Mesendoderm (in vitro differentiated cells): ENCODE results near the gene ATP5F1E.
"Not testable (repeated sequence)": the region's sequence is repeated elsewhere in the genome, so short reads cannot be mapped to it uniquely, and the experiment has no call there.

Experiments used
- DNase-seq: peaks from one replicate; pipeline ENCODE4 v3.0.0; 2013
- H2AK5ac ChIP-seq: 2 replicates; pipeline ENCODE4 v1.6.1; 2013; ENCODE audit warnings: low read length, inconsistent platforms
- H2BK120ac ChIP-seq: 2 replicates; pipeline ENCODE4 v1.6.1; 2013; ENCODE audit warnings: low read depth, mild to moderate bottlenecking, low read length, moderate library complexity, mixed read lengths
- H2BK15ac ChIP-seq: replicated peaks from 2 replicates; pipeline ENCODE4 v1.6.1; 2013; ENCODE audit warnings: low read depth, mild to moderate bottlenecking, moderate library complexity
- H2BK5ac ChIP-seq: 2 replicates; pipeline ENCODE4 v1.6.1; 2013; ENCODE audit warnings: low read length, inconsistent platforms
- H3K18ac ChIP-seq: 2 replicates; pipeline ENCODE4 v1.6.1; 2013; ENCODE audit warnings: mild to moderate bottlenecking, low read length, mixed read lengths
- H3K23ac ChIP-seq: one replicate; pipeline ENCODE4 v1.6.1; 2013; ENCODE audit warnings: low read length
- H3K27ac ChIP-seq: 2 replicates; pipeline ENCODE4 v1.5.1; 2013; ENCODE audit warnings: low read depth, mild to moderate bottlenecking, inconsistent platforms, low read length, moderate library complexity
- H3K27me3 ChIP-seq: 2 replicates; pipeline ENCODE4 v1.6.1; 2013; ENCODE audit warnings: low read length, control low read depth, mild to moderate bottlenecking, inconsistent platforms; ENCODE audit not compliant: insufficient read depth, poor library complexity
- H3K36me3 ChIP-seq: 2 replicates; pipeline ENCODE4 v1.6.1; 2013; ENCODE audit warnings: low read length, inconsistent platforms; ENCODE audit not compliant: control insufficient read depth, insufficient read depth
- H3K4ac ChIP-seq: one replicate; pipeline ENCODE4 v1.6.1; 2013; ENCODE audit warnings: low read depth, mild to moderate bottlenecking, low read length, moderate library complexity
- H3K4me1 ChIP-seq: 2 replicates; pipeline ENCODE4 v1.6.1; 2013; ENCODE audit warnings: low read depth, low read length, inconsistent platforms; ENCODE audit not compliant: control insufficient read depth
- H3K4me2 ChIP-seq: 2 replicates; pipeline ENCODE4 v1.6.1; 2013; ENCODE audit warnings: low read length
- H3K4me3 ChIP-seq: 2 replicates; pipeline ENCODE4 v1.5.1; 2013; ENCODE audit warnings: mild to moderate bottlenecking, low read length
- H3K56ac ChIP-seq: one replicate; pipeline ENCODE4 v1.6.1; 2013; ENCODE audit warnings: low read length
- H3K79me1 ChIP-seq: 2 replicates; pipeline ENCODE4 v1.6.1; 2013; ENCODE audit warnings: low read length, inconsistent platforms
- H3K79me2 ChIP-seq: 2 replicates; pipeline ENCODE4 v1.6.1; 2013; ENCODE audit warnings: mild to moderate bottlenecking, low read length; ENCODE audit not compliant: control insufficient read depth, insufficient read depth
- H3K9ac ChIP-seq: 2 replicates; pipeline ENCODE4 v1.6.1; 2013; ENCODE audit warnings: low read length, inconsistent platforms
- H4K5ac ChIP-seq: one replicate; pipeline ENCODE4 v1.6.1; 2013; ENCODE audit warnings: low read length
- H4K8ac ChIP-seq: one replicate; pipeline ENCODE4 v1.6.1; 2013; ENCODE audit warnings: low read depth, mild to moderate bottlenecking, control low read depth, low read length, moderate library complexity
- WGBS: extraction: QIAGEN DNeasy Blood & Tissue Kit; methylation state at CpG from one replicate; pipeline ENCODE4 v1.1.7; 2013; ENCODE audit warnings: low lambda C conversion rate, missing lambda C conversion rate; ENCODE audit not compliant: insufficient coverage; ENCODE audit errors: extremely low coverage; 5-methylcytosine and 5-hydroxymethylcytosine counted together

The ATP5F1E gene

DNA sequence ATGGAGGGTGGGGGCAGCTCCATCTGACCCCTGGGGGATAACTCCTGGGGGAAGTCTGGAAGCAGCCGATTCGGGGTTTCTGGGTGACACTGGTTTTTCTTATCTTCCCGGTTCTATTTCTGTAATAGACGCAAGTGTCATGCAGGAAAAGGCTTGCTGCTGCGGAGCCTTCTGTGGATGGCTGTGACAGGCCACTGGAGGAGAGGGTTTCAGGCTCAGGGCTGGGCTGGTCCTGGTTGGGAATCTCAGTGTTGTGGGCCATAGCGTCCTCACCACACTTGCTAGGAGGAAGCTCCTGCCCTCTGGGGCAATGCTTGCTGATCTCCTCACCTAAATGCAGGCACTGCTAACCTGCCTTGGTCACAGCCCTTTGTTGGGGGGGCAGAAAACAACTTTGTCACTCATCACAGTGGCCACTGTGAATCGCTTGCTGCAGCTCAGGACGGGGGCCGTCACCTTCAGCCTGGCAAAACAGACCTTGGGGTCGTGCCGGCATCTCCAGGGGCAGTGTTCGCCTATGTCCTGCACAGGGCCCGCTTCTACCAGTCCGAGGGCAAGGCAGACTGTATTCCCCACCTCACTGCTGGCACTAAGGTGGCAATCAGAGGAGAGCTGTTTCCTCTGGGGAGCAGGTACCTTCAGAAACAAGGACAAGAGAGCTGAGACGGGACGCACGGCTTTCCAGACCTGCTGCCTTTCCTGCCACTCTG lies 17.3 kb downstream of the ATP5F1E start:
- Histone ChIP-seq H2AK5ac (no peak overlapping the region), H4K5ac (no peak overlapping the region), H2BK120ac (no peak overlapping the region), H2BK15ac (no peak overlapping the region), H4K8ac (no peak overlapping the region), H3K56ac (no peak overlapping the region), H3K23ac (no peak overlapping the region), H3K79me1 (no peaks in the 10 kb centered on the region), H2BK5ac (no peak overlapping the region), H3K79me2 (no peaks in the 10 kb centered on the region), H3K4ac (no peak overlapping the region), H3K18ac (no peak overlapping the region), H3K4me2 (no peak overlapping the region), H3K4me1 (peaks cover 3% of the 10 kb centered on the region), H3K9ac (no peak overlapping the region), H3K4me3 (no peak overlapping the region), H3K36me3 (no peaks in the 10 kb centered on the region), H3K27me3 (no peaks in the 10 kb centered on the region), H3K27ac (no peak overlapping the region)
- WGBS = no CpG with 5 or more reads among the region's 17 CpGs
- DNase-seq = no peak

DNA sequence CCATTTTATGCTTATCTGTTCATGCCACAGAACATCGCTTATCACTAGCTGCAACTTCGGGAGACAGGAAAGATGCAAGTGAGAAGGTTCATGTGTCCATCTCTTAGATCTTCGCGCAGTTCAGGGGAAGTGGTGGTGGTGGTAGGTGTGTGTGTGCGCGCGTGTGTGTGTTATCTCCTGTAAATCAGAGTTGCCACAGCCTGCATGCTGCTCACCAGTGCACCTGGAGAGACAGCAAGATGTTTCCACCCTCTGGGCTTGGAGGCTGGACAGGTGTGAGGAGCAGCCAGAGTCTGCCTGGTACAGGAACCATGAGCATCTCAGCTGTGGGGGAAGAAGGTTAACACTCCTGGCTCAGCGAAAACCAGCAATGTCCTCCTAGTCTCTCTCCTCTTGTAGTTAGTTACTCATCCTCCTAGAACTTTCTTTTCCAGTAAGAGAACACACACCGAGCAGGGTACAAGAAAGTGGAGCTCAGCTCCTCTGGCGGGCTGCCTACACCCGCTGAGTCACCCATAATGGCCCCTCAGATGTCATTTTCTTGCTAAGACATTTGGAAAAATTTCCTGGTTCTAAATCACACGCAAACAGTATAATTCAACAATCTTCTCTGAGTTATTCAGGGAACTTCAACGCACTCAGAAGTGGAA lies 18.1 kb downstream of the ATP5F1E start:
- no peak overlapping the region for H3K9ac ChIP-seq
- H3K27ac ChIP-seq = no peak overlapping the region
- H2BK15ac ChIP-seq = no peak overlapping the region
- H3K79me1 ChIP-seq = no peaks in the 10 kb centered on the region
- H3K79me2 ChIP-seq = no peaks in the 10 kb centered on the region
- no peak overlapping the region for H3K56ac ChIP-seq
- no peak for DNase-seq
- H3K4me1 ChIP-seq = peaks cover 3% of the 10 kb centered on the region
- no peaks in the 10 kb centered on the region for H3K36me3 ChIP-seq
- H4K8ac ChIP-seq = no peak overlapping the region
- no peak overlapping the region for H3K4me3 ChIP-seq
- H3K27me3 ChIP-seq = no peaks in the 10 kb centered on the region
- no peak overlapping the region for H2BK5ac ChIP-seq
- H3K4me2 ChIP-seq = no peak overlapping the region
- H3K23ac ChIP-seq = no peak overlapping the region
- no peak overlapping the region for H4K5ac ChIP-seq
- WGBS = no CpG with 5 or more reads among the region's 13 CpGs
- H2BK120ac ChIP-seq = no peak overlapping the region
- no peak overlapping the region for H3K4ac ChIP-seq
- H3K18ac ChIP-seq = no peak overlapping the region
- no peak overlapping the region for H2AK5ac ChIP-seq

DNA sequence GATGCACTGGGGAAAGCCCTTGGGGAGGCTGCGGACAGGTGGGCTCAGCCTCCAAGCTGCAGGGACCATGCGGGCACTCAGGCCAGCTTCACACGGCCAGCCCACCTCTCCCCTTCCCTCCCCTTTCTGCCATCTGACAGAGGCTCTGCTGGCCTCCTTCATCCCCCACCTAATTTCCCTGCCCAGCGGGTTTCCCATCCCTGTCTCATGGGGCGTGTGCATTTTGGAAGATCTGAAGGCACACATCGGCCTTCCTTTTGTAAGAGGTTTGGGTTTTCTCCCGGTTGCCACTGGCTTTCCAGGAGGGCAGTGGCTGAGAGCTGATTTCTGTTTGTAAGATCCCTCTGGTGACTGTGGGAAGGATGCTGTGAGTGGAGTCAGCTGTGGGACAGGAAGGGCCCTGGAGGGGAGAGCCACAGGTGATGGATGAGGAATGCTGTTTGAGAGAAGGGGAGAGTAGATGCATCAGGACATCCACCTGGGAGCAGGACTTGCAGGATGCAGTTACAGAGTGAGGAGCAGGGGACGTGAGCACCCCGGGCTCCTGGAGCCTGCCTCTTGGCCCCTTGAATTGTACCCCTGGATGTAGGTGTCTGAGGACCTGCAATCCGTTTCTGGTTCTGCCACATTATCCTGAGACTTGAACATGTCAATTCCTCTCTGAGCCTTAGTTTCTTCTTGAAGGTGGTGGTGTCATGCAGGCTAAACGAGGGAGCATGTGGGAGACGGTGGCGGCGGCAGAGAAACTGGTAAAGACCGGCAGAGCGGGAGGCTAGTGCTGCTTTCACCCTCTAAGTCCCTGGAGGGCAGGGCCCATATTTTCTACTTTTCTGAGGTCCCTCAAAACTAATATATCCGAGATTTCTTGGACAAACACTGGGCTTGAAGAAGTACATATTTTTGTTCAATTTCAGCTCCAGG lies 18.8 kb downstream of the ATP5F1E start:
- H3K4me3 ChIP-seq = no peak overlapping the region
- no peaks in the 10 kb centered on the region for H3K36me3 ChIP-seq
- H3K79me2 ChIP-seq = no peaks in the 10 kb centered on the region
- peaks cover 3% of the 10 kb centered on the region for H3K4me1 ChIP-seq
- H2BK120ac ChIP-seq = no peak overlapping the region
- no CpG with 5 or more reads among the region's 17 CpGs for WGBS
- H3K56ac ChIP-seq = no peak overlapping the region
- no peak overlapping the region for H4K5ac ChIP-seq
- no peaks in the 10 kb centered on the region for H3K27me3 ChIP-seq
- no peak overlapping the region for H3K4ac ChIP-seq
- no peak overlapping the region for H3K27ac ChIP-seq
- H4K8ac ChIP-seq = no peak overlapping the region
- no peak overlapping the region for H3K18ac ChIP-seq
- H3K4me2 ChIP-seq = no peak overlapping the region
- no peak overlapping the region for H3K9ac ChIP-seq
- no peaks in the 10 kb centered on the region for H3K79me1 ChIP-seq
- H3K23ac ChIP-seq = no peak overlapping the region
- H2BK5ac ChIP-seq = no peak overlapping the region
- no peak overlapping the region for H2BK15ac ChIP-seq
- no peak overlapping the region for H2AK5ac ChIP-seq
- no peak for DNase-seq

DNA sequence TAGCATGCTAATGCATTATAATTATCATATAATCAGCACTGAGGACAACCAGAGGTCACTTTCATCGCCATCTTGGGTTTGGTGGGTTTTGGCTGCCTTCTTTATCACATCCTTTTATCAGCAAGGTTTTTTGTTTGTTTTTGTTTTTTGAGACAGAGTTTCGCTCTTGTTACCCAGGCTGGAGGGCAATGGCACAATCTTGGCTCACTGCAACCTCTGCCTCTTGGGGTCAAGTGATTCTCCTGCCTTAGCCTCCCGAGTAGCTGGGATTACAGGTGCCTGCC lies 20.3 kb downstream of the ATP5F1E start:
- not testable (repeated sequence) for H3K27ac ChIP-seq

DNA sequence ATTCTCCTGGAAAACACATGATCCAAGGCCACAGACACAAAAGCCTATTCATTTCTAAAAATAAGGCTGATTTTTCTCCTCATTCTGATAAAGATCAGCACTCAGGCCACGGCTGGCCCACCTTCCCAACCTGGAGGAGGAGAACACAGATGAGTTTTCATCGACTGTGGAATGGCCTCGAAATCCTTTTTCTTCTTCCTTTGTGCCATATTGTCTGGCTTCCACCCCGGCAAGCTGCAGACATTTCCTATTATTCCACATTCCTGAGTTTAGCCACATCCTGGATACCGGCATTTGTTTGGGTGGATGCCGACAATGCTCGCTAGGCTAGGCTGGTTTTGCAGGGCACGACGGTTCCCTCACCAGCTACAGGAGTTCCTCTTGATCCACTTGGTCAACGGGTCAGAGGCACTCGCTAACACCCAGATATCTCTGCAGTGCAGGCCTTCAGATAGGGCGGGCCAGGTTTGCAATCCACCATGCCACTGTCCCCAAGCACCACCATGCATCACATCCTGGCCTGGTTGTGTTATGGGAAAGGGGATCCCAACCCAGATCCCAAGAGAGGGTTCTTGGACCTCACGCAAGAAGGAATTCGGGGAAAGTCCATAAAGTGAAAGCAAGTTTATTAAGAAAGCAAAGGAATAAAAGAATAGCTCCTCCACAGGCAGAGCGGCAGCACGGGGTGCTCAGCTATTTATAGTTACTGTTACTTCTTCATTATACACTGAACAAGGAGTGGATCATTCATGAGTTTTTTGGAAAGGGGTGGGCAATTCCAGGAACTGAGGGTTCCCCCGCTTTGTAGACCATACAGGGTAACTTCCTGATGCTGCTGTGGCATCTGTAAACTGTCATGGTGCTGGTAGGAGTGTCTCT lies 20.9 kb downstream of the ATP5F1E start:
- Histone ChIP-seq H3K4ac (no peak overlapping the region), H3K23ac (no peak overlapping the region), H3K18ac (no peak overlapping the region), H3K27me3 (no peaks in the 10 kb centered on the region), H4K8ac (no peak overlapping the region), H3K79me1 (peaks cover 2% of the 10 kb centered on the region), H3K79me2 (no peaks in the 10 kb centered on the region), H2AK5ac (no peak overlapping the region), H2BK15ac (no peak overlapping the region), H2BK5ac (no peak overlapping the region), H4K5ac (no peak overlapping the region), H3K4me3 (no peak overlapping the region), H2BK120ac (no peak overlapping the region), H3K9ac (no peak overlapping the region), H3K4me1 (peaks cover 3% of the 10 kb centered on the region), H3K36me3 (no peaks in the 10 kb centered on the region), H3K27ac (no peak overlapping the region), H3K4me2 (no peak overlapping the region), H3K56ac (no peak overlapping the region)
- no CpG with 5 or more reads among the region's 17 CpGs for WGBS
- peak; percentile 83 for DNase-seq

More for the DNA sequence above, 20.3 kb downstream of the ATP5F1E start:
- WGBS = no CpG with 5 or more reads among the region's 3 CpGs
- not testable (repeated sequence) for H3K79me2 ChIP-seq, H3K18ac ChIP-seq, H3K9ac ChIP-seq, H3K27me3 ChIP-seq, H2BK15ac ChIP-seq, H3K4me2 ChIP-seq, H3K79me1 ChIP-seq, H3K23ac ChIP-seq, H3K36me3 ChIP-seq, H3K4me1 ChIP-seq, H4K8ac ChIP-seq, H2AK5ac ChIP-seq, DNase-seq, H4K5ac ChIP-seq, H2BK5ac ChIP-seq, H2BK120ac ChIP-seq, H3K4ac ChIP-seq, H3K4me3 ChIP-seq, H3K56ac ChIP-seq
